WTC11 (cell line): ENCODE results near the gene TCTN2.

Experiments
- JAZF1 ChIP-seq: fragments of 250-450 bp; sonication (Bioruptor Pico); IDR thresholded peaks from 2 replicates; pipeline ENCODE4 v1.9.0; 2021; ENCODE audit warnings: moderate library complexity, mild to moderate bottlenecking, inconsistent platforms
- NFATC4 ChIP-seq: fragments of 250-450 bp; sonication (Bioruptor Pico); IDR thresholded peaks from 2 replicates; pipeline ENCODE4 v1.9.0; 2021; ENCODE audit warnings: mild to moderate bottlenecking
- SP1 ChIP-seq: sonication (generic); formaldehyde crosslinking; conservative IDR thresholded peaks from 2 replicates; pipeline ENCODE4 v1.8.1; 2022; ENCODE audit warnings: missing genetic modification reagents
- TP53 ChIP-seq: sonication (generic); formaldehyde crosslinking; IDR thresholded peaks from 2 replicates; pipeline ENCODE4 v1.8.1; 2023; ENCODE audit warnings: mild to moderate bottlenecking, missing genetic modification reagents
- TF ChIP-seq, protein P1 (sequence below): fragments of 200-600 bp; IDR thresholded peaks from 2 replicates; pipeline ENCODE4 v1.8.0; 2022; ENCODE audit warnings: antibody characterized with exemption
- TF ChIP-seq, protein P2 (sequence below): sonication (generic); formaldehyde crosslinking; IDR thresholded peaks from 2 replicates; pipeline ENCODE4 v1.8.1; 2022; ENCODE audit warnings: missing genetic modification reagents, borderline replicate concordance

DNA sequence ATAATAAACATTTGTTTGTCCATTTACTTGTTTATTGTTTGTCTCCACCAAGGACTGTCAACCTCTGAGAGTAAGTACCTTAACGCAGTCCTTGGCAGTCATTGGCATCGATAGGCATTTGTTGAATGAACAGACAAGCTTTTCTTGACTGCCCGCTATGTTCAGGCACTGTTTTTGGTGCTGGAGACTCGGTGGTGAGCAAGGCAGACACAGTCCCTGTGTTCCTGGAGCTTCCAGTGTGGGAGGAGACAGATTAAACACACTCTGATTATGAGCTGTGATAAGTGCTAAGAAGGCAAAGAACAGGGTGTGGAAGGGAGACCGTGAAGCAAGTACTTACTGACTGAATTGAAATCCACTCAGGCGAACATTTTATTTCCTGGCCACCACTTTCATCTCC lies 42.5 kb downstream of the TCTN2 start:
- TF ChIP-seq, protein P1, sequence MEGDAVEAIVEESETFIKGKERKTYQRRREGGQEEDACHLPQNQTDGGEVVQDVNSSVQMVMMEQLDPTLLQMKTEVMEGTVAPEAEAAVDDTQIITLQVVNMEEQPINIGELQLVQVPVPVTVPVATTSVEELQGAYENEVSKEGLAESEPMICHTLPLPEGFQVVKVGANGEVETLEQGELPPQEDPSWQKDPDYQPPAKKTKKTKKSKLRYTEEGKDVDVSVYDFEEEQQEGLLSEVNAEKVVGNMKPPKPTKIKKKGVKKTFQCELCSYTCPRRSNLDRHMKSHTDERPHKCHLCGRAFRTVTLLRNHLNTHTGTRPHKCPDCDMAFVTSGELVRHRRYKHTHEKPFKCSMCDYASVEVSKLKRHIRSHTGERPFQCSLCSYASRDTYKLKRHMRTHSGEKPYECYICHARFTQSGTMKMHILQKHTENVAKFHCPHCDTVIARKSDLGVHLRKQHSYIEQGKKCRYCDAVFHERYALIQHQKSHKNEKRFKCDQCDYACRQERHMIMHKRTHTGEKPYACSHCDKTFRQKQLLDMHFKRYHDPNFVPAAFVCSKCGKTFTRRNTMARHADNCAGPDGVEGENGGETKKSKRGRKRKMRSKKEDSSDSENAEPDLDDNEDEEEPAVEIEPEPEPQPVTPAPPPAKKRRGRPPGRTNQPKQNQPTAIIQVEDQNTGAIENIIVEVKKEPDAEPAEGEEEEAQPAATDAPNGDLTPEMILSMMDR, result no peak
- no peak for TF ChIP-seq NFATC4
- TF ChIP-seq, protein P2, sequence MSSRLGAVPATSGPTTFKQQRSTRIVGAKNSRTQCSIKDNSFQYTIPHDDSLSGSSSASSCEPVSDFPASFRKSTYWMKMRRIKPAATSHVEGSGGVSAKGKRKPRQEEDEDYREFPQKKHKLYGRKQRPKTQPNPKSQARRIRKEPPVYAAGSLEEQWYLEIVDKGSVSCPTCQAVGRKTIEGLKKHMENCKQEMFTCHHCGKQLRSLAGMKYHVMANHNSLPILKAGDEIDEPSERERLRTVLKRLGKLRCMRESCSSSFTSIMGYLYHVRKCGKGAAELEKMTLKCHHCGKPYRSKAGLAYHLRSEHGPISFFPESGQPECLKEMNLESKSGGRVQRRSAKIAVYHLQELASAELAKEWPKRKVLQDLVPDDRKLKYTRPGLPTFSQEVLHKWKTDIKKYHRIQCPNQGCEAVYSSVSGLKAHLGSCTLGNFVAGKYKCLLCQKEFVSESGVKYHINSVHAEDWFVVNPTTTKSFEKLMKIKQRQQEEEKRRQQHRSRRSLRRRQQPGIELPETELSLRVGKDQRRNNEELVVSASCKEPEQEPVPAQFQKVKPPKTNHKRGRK (CRISPR knock-in tag), result no peak
- TF ChIP-seq SP1 (CRISPR knock-in tag), result no peak
- no peak for TF ChIP-seq JAZF1 (CRISPR knock-in tag)
- TF ChIP-seq TP53 (CRISPR knock-in tag), result no peak
